ENCODE data around the gene KRTAP2-3.

GRCh38 chr17:41013181-41013580, 46.7 kb downstream of the KRTAP2-3 start:
- TF ChIP-seq CTCF (IDR thresholded peaks at IDR 0.05; ENCODE audit: insufficient read depth, low read length, poor library complexity, severe bottlenecking) (no peak), EZH2phosphoT487 (conservative IDR thresholded peaks at IDR 0.05; ENCODE audit: low read length) (no peak)

Measured in SU-DHL-6 (cell line).